CD14-positive monocyte (primary cell): Measurements from ENCODE around the gene SLC25A44. TPM values are rescaled to one million over a fixed set of nuclear protein-coding genes. Genes with fewer than 3 reads are reported as not detected.

ENCODE experiments used
- DNase-seq, 3 donors: peaks; one replicate each; pipeline ENCODE4 v3.0.0-alpha.2; 2011 to 2022
- H2AFZ ChIP-seq: 2 replicates; pipeline ENCODE4 v1.6.0; 2012; ENCODE audit warnings: mild to moderate bottlenecking, low read depth, low read length, inconsistent platforms; ENCODE audit not compliant: insufficient read depth, poor library complexity, severe bottlenecking
- H3K27ac ChIP-seq, 2 donors: 1 replicate in 1 of 2; 2 replicates in 1 of 2; pipeline ENCODE4 v1.5.1; 2012 to 2013; ENCODE audit warnings: low read length in 2 of 2, control low read depth in 1 of 2, inconsistent platforms in 1 of 2, low read depth in 1 of 2, mild to moderate bottlenecking in 1 of 2
- H3K27me3 ChIP-seq, 2 donors: one replicate each; pipeline versions ENCODE4 v1.6.0 to v1.6.1; 2011 to 2013; ENCODE audit warnings: low read length in 2 of 2; ENCODE audit not compliant: control insufficient read depth in 2 of 2, insufficient read depth in 2 of 2
- H3K36me3 ChIP-seq, 2 donors: replicated peaks in 1 of 2; 1 replicate in 1 of 2; 2 replicates in 1 of 2; pipeline versions ENCODE4 v1.5.1 to v1.6.1; 2012 to 2013; ENCODE audit warnings: low read length in 2 of 2, control low read depth in 1 of 2, inconsistent platforms in 1 of 2, mild to moderate bottlenecking in 1 of 2; ENCODE audit not compliant: insufficient read depth in 2 of 2, control insufficient read depth in 1 of 2
- H3K4me1 ChIP-seq, 2 donors: 1 replicate in 1 of 2; 2 replicates in 1 of 2; pipeline versions ENCODE4 v1.5.1 to v1.6.1; 2012 to 2013; ENCODE audit warnings: low read length in 2 of 2, control low read depth in 1 of 2, inconsistent platforms in 1 of 2, mild to moderate bottlenecking in 1 of 2, moderate library complexity in 1 of 2; ENCODE audit not compliant: insufficient read depth in 2 of 2, control insufficient read depth in 1 of 2
- H3K4me2 ChIP-seq: replicated peaks from 2 replicates; pipeline ENCODE3; 2012; ENCODE audit warnings: low read length, moderate library complexity, mild to moderate bottlenecking; ENCODE audit not compliant: poor library complexity, severe bottlenecking; ENCODE audit errors: extremely low read depth
- H3K4me3 ChIP-seq, 3 experiments: fragments of 200-600 bp in 1 of 3; sonication (generic) in 1 of 3; replicated peaks in 1 of 3; 1 replicate in 2 of 3; 2 replicates in 1 of 3; pipeline ENCODE4 v1.5.1; 2011 to 2013; ENCODE audit warnings: low read length in 3 of 3, mild to moderate bottlenecking in 3 of 3, control low read depth in 2 of 3, low read depth in 2 of 3, inconsistent platforms in 1 of 3, moderate library complexity in 1 of 3
- H3K79me2 ChIP-seq: 2 replicates; pipeline ENCODE4 v1.6.0; 2012; ENCODE audit warnings: mild to moderate bottlenecking, control low read depth, inconsistent platforms, low read length, moderate library complexity; ENCODE audit not compliant: insufficient read depth
- H3K9ac ChIP-seq: 2 replicates; pipeline ENCODE4 v1.6.0; 2017; ENCODE audit warnings: low read length, mild to moderate bottlenecking; ENCODE audit not compliant: insufficient read depth, poor library complexity, severe bottlenecking
- H3K9me3 ChIP-seq, 2 donors: replicated peaks in 1 of 2; 1 replicate in 1 of 2; 2 replicates in 1 of 2; pipeline versions ENCODE4 v1.5.1 to v1.6.1; 2012 to 2013; ENCODE audit warnings: low read length in 2 of 2, control low read depth in 1 of 2; ENCODE audit not compliant: control insufficient read depth in 1 of 2, insufficient read depth in 1 of 2
- H4K20me1 ChIP-seq: 2 replicates; pipeline ENCODE4 v1.6.0; 2012; ENCODE audit warnings: mild to moderate bottlenecking, low read length, control low read depth, moderate library complexity; ENCODE audit not compliant: insufficient read depth
- H3K27ac Mint-ChIP-seq, 7 donors: one replicate each; pipeline ENCODE4 v1.8.0; 2020; ENCODE audit warnings: mild to moderate bottlenecking in 7 of 7, mixed read lengths in 7 of 7, moderate library complexity in 6 of 7, inconsistent platforms in 2 of 7
- H3K27me3 Mint-ChIP-seq, 3 donors: one replicate each; pipeline ENCODE4 v1.8.0; 2021 to 2022; ENCODE audit warnings: low read depth in 3 of 3, mild to moderate bottlenecking in 3 of 3, mixed read lengths in 3 of 3, moderate library complexity in 3 of 3, inconsistent platforms in 1 of 3
- H3K36me3 Mint-ChIP-seq, 2 donors: one replicate each; pipeline ENCODE4 v1.8.0; 2020; ENCODE audit warnings: mixed read lengths in 2 of 2, inconsistent platforms in 1 of 2, mild to moderate bottlenecking in 1 of 2
- H3K4me1 Mint-ChIP-seq: one replicate; pipeline ENCODE4 v1.8.0; 2020; ENCODE audit warnings: mild to moderate bottlenecking, mixed read lengths
- H3K4me3 Mint-ChIP-seq, 2 donors: one replicate each; pipeline ENCODE4 v1.8.0; 2020; ENCODE audit warnings: mild to moderate bottlenecking in 2 of 2, mixed read lengths in 2 of 2, moderate library complexity in 1 of 2
- H3K9me3 Mint-ChIP-seq, 7 donors: one replicate each; pipeline ENCODE4 v1.8.0; 2020 to 2022; ENCODE audit warnings: mixed read lengths in 7 of 7, mild to moderate bottlenecking in 6 of 7, moderate library complexity in 6 of 7, inconsistent platforms in 2 of 7
- WGBS: methylation state at CpG from one replicate; pipeline ENCODE4 v1.1.5; 2013; ENCODE audit warnings: missing lambda C conversion rate; ENCODE audit not compliant: insufficient coverage; 5-methylcytosine and 5-hydroxymethylcytosine counted together
- intact Hi-C, 2 donors: fragments of 100-400 bp; cut with micrococcal nuclease; formaldehyde crosslinking; loops; one replicate each; pipeline versions ENCODE4 v1.15.0 to v1.15.1; 2023
- polyA plus RNA-seq, 3 donors: library from polyadenylated mRNA; depleted of rRNA in 1 of 3; unstranded in 2 of 3; stranded (reverse) in 1 of 3; fragments of 300-500 nt in 2 of 3; fragments of >200 nt in 1 of 3; fragmentation: Illumina TruSeq in 2 of 3; gene quantifications; 1 replicate in 2 of 3; 2 replicates in 1 of 3; pipeline ENCODE4 v1.2.3, GENCODE V29; 2012 to 2021
- TF ChIP-seq, protein P1 (sequence below): fragments of 200-600 bp; IDR thresholded peaks from one replicate; pipeline ENCODE4 v1.8.0; 2022; ENCODE audit warnings: antibody characterized with exemption, mild to moderate bottlenecking

The SLC25A44 gene
- polyA plus RNA-seq, 3 donors, result 17.1 to 28.8 (median 24.1) TPM

DNA sequence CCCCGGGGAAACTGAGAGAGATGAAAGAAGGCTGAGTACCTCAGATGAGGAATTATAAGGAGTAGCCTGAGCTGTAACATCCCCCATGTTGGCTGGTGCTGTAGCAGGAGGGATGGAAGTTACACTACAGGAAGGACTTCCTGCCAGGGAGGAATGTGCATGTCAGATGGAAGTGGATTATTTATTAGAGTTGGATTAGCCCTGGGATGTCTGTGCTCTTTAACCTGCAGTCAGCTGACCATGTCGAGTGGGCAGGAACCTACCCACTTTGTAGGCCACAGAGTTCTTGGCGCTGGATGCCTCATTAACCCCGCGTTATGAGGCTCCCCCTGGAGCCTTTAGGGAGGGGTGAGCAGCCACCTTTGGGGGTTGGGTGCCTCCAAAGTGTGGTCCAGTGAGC lies 41.3 kb upstream of the SLC25A44 start:
- peaks cover 0 to 3% (median 0%) of the 10 kb centered on the region in 3 donors for H3K27me3 Mint-ChIP-seq
- Histone ChIP-seq H3K27me3 (no peaks in the 10 kb centered on the region), H3K9ac (no peak overlapping the region), H3K4me1 (peaks cover 88 to 94% of the 10 kb centered on the region in 2 donors), H3K4me3 (peak overlapping the region in 1 of 3 experiments; percentile 2), H3K9me3 (no peaks in the 10 kb centered on the region), H3K4me2 (no peak overlapping the region), H3K36me3 (peaks cover 8 to 14% of the 10 kb centered on the region in 2 donors), H3K79me2 (peaks cover 49% of the 10 kb centered on the region), H3K27ac (peak overlapping the region; percentile 94 to 98), H4K20me1 (peaks cover 6% of the 10 kb centered on the region), H2AFZ (no peak overlapping the region)
- WGBS, result 100% methylated on average over 3 of the region's 5 CpGs
- intact Hi-C loops, result no loop called here
- DNase-seq, result no peak
- TF ChIP-seq, protein P1, sequence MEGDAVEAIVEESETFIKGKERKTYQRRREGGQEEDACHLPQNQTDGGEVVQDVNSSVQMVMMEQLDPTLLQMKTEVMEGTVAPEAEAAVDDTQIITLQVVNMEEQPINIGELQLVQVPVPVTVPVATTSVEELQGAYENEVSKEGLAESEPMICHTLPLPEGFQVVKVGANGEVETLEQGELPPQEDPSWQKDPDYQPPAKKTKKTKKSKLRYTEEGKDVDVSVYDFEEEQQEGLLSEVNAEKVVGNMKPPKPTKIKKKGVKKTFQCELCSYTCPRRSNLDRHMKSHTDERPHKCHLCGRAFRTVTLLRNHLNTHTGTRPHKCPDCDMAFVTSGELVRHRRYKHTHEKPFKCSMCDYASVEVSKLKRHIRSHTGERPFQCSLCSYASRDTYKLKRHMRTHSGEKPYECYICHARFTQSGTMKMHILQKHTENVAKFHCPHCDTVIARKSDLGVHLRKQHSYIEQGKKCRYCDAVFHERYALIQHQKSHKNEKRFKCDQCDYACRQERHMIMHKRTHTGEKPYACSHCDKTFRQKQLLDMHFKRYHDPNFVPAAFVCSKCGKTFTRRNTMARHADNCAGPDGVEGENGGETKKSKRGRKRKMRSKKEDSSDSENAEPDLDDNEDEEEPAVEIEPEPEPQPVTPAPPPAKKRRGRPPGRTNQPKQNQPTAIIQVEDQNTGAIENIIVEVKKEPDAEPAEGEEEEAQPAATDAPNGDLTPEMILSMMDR, result no peak
- H3K27ac Mint-ChIP-seq, result peak overlapping the region; percentile 91 to 99 (median 95)
- H3K36me3 Mint-ChIP-seq, result peaks cover 22 to 24% of the 10 kb centered on the region in 2 donors
- H3K9me3 Mint-ChIP-seq, result peaks cover 0 to 5% (median 0%) of the 10 kb centered on the region in 7 donors
- H3K4me3 Mint-ChIP-seq, result no peak overlapping the region
- H3K4me1 Mint-ChIP-seq, result peaks cover 91% of the 10 kb centered on the region

GRCh38 chr1:156153362-156153761 lies 40.5 kb upstream of the SLC25A44 start, which contains the start of gene SEMA4A:
TSS of gene SEMA4A (plus strand) at chr1:156153585. CDS start at chr1:156154579, 994 bp downstream.
- Histone ChIP-seq H3K9me3 (no peaks in the 10 kb centered on the region), H3K36me3 (peaks cover 15 to 22% of the 10 kb centered on the region in 2 donors), H3K4me2 (peak within 1 kb of the TSS; percentile 92), H2AFZ (peak within 1 kb of the TSS; percentile 60), H3K27me3 (no peaks in the 10 kb centered on the region), H3K79me2 (peaks cover 55% of the 10 kb centered on the region), H4K20me1 (peaks cover 6% of the 10 kb centered on the region), H3K4me3 (peak within 1 kb of the TSS; percentile 62 to 90 (median 85)), H3K27ac (peak within 1 kb of the TSS; percentile 94 to 98), H3K9ac (peak within 1 kb of the TSS; percentile 92), H3K4me1 (peaks cover 80 to 86% of the 10 kb centered on the region in 2 donors)
- Mint-ChIP-seq H3K9me3 (peaks cover 0 to 5% (median 0%) of the 10 kb centered on the region in 7 donors), H3K36me3 (peaks cover 29 to 31% of the 10 kb centered on the region in 2 donors), H3K4me1 (peaks cover 86% of the 10 kb centered on the region), H3K27ac (peak within 1 kb of the TSS; percentile 97 to 99 (median 99)), H3K4me3 (peak within 1 kb of the TSS; percentile 97 to 99), H3K27me3 (peaks cover 0 to 3% (median 0%) of the 10 kb centered on the region in 3 donors)
- DNase-seq, result no peak
- TF ChIP-seq, protein P1, result no peak
- 94% methylated on average over 5 of the region's 10 CpGs for whole genome bisulfite sequencing
- intact Hi-C loops, result no loop called here
